HG02798 (cell line): ENCODE data around the gene RAB3IL1.
"Not testable (repeated sequence)": the region's sequence is repeated elsewhere in the genome, so short reads cannot be mapped to it uniquely, and the experiment has no call there.

Source experiments
- ATAC-seq: cut with Tn5 transposase; IDR thresholded peaks from one replicate; pipeline ENCODE4 v1.9.1; 2021; ENCODE audit warnings: mild to moderate bottlenecking; ENCODE audit not compliant: unreplicated experiment, poor library complexity

Gene RAB3IL1

GRCh38 chr11:61890529-61891330 is 26.6 kb downstream of the RAB3IL1 start:
- ATAC-seq: peak; percentile 26

- ATAC-seq: no peak
Measured at GRCh38 chr11:61889831-61890230, 27.5 kb downstream of the RAB3IL1 start.

- no peak for ATAC-seq
Measured at GRCh38 chr11:61888590-61888989, 28.8 kb downstream of the RAB3IL1 start.

GRCh38 chr11:61887839-61888494 is 29.4 kb downstream of the RAB3IL1 start:
- no peak for ATAC-seq

GRCh38 chr11:61886643-61887042 is 30.7 kb downstream of the RAB3IL1 start:
- no peak for ATAC-seq

GRCh38 chr11:61885784-61886580 is 31.4 kb downstream of the RAB3IL1 start:
- ATAC-seq: no peak

- no peak for ATAC-seq
Measured at GRCh38 chr11:61885166-61885778, 32.1 kb downstream of the RAB3IL1 start.

- no peak for ATAC-seq
Measured at GRCh38 chr11:61883947-61884346, 33.4 kb downstream of the RAB3IL1 start.

GRCh38 chr11:61883327-61883726 is 34.0 kb downstream of the RAB3IL1 start:
- ATAC-seq: no peak

- ATAC-seq: no peak
Measured at GRCh38 chr11:61882879-61883278, 34.5 kb downstream of the RAB3IL1 start.

GRCh38 chr11:61882267-61882666 is 35.1 kb downstream of the RAB3IL1 start:
- ATAC-seq: not testable (repeated sequence)

GRCh38 chr11:61881397-61881796 is 36.0 kb downstream of the RAB3IL1 start:
- ATAC-seq: no peak

- ATAC-seq: no peak
Measured at GRCh38 chr11:61880454-61880853, 36.9 kb downstream of the RAB3IL1 start.

- ATAC-seq: no peak
Measured at GRCh38 chr11:61880031-61880430, 37.3 kb downstream of the RAB3IL1 start.

- no peak for ATAC-seq
Measured at GRCh38 chr11:61879152-61879551, 38.2 kb downstream of the RAB3IL1 start.

- ATAC-seq: no peak
Measured at GRCh38 chr11:61875698-61876097, 41.7 kb downstream of the RAB3IL1 start.

GRCh38 chr11:61874853-61875252 is 42.5 kb downstream of the RAB3IL1 start:
- no peak for ATAC-seq

GRCh38 chr11:61874377-61874809 is 43.0 kb downstream of the RAB3IL1 start:
- no peak for ATAC-seq

- ATAC-seq: no peak
Measured at GRCh38 chr11:61873588-61874376, 43.6 kb downstream of the RAB3IL1 start.
